Panc1 (cell line): ENCODE measurements around the gene IWS1. TPM values are rescaled to one million over a fixed set of nuclear protein-coding genes. Genes with fewer than 3 reads are reported as not detected.
"Not testable (repeated sequence)": the region's sequence is repeated elsewhere in the genome, so short reads cannot be mapped to it uniquely, and the experiment has no call there.

Experiments
- ATAC-seq: fragments of 200-7000 bp; cut with Tn5 transposase; 2 replicates; pipeline ENCODE4 v1.9.1; 2020; ENCODE audit warnings: mild to moderate bottlenecking, moderate library complexity
- BruUV-seq: library from RNA; stranded (reverse); fragments of 400-500 nt; replicated peaks from 2 replicates; lab custom pipeline; 2021; lab: Mats Ljungman, UMichigan
- CTCF ChIA-PET: fragments of 300-600 bp; sonication (Branson Sonifier 250); formaldehyde crosslinking; loops from one replicate; lab custom pipeline; 2022; ENCODE audit warnings: antibody characterized with exemption; lab: Charles Lee
- POLR2A ChIA-PET: fragments of 300-600 bp; sonication (Branson Sonifier 250); formaldehyde crosslinking; loops from one replicate; lab custom pipeline; 2022; ENCODE audit warnings: antibody characterized with exemption; lab: Charles Lee
- DNase-seq: peaks from one replicate; pipeline ENCODE4 v3.0.0-alpha.2; 2010; ENCODE audit warnings: low read depth, low spot score
- H3K27ac ChIP-seq: 2 replicates; pipeline ENCODE4 v1.5.1; 2011; ENCODE audit warnings: mild to moderate bottlenecking, low read length, inconsistent platforms
- H3K27me3 ChIP-seq: fragments of 200-500 bp; sonication (Bioruptor generic); 2 replicates; pipeline ENCODE4 v1.6.0; 2014; ENCODE audit warnings: low read length, inconsistent platforms; ENCODE audit not compliant: control insufficient read depth, insufficient read depth
- H3K36me3 ChIP-seq: fragments of 200-500 bp; sonication (Bioruptor generic); 2 replicates; pipeline ENCODE4 v1.5.1; 2014; ENCODE audit warnings: inconsistent platforms, mild to moderate bottlenecking, low read length, moderate library complexity; ENCODE audit not compliant: control insufficient read depth, insufficient read depth
- H3K4me1 ChIP-seq: 2 replicates; pipeline ENCODE4 v1.5.1; 2011; ENCODE audit warnings: inconsistent platforms, mild to moderate bottlenecking, low read length, moderate library complexity; ENCODE audit not compliant: control insufficient read depth, insufficient read depth
- H3K4me3 ChIP-seq, 2 experiments: 2 replicates each; pipeline ENCODE4 v1.5.1; 2011 to 2012; ENCODE audit warnings: low read depth in 2 of 2, low read length in 2 of 2, mild to moderate bottlenecking in 2 of 2, inconsistent platforms in 1 of 2, moderate library complexity in 1 of 2
- H3K9me3 ChIP-seq: fragments of 200-500 bp; sonication (Bioruptor generic); 2 replicates; pipeline ENCODE4 v1.5.1; 2014; ENCODE audit warnings: low read depth, mild to moderate bottlenecking, inconsistent platforms, low read length, moderate library complexity; ENCODE audit not compliant: control insufficient read depth, insufficient read depth
- POLR2AphosphoS5 ChIP-seq: IDR thresholded peaks from 2 replicates; pipeline ENCODE4 v1.6.1; 2012; ENCODE audit warnings: mild to moderate bottlenecking, low read depth, low read length, moderate library complexity
- SIN3A ChIP-seq: IDR thresholded peaks from 2 replicates; pipeline ENCODE4 v1.6.1; 2012; ENCODE audit warnings: low read depth, mild to moderate bottlenecking, low read length, moderate library complexity, borderline replicate concordance; ENCODE audit not compliant: insufficient read depth
- TCF7L2 ChIP-seq: IDR thresholded peaks from 2 replicates; pipeline ENCODE4 v1.6.1; 2011; ENCODE audit warnings: mild to moderate bottlenecking, low read depth, low read length, inconsistent platforms
- in situ Hi-C: cut with HindIII; loops from 2 replicates; pipeline ENCODE4 v1.10.0; 2016; ENCODE audit warnings: low sequenced_read_pairs, low pct_unique_long_range_greater_than_20kb
- intact Hi-C: fragments of 100-400 bp; cut with micrococcal nuclease; formaldehyde crosslinking; loops from one replicate; pipeline ENCODE4 v1.10.0; 2022; ENCODE audit not compliant: unreplicated experiment
- total RNA-seq: library from RNA; stranded (reverse); gene quantifications from one replicate; pipeline ENCODE4 v1.2.1, GENCODE V29; 2021; ENCODE audit not compliant: unreplicated experiment
- TF ChIP-seq, protein P1 (sequence below), 2 experiments: IDR thresholded peaks; 2 replicates each; pipeline ENCODE4 v1.6.1; 2011 to 2012; ENCODE audit warnings: low read depth in 2 of 2, control low read depth in 1 of 2, low read length in 1 of 2, mild to moderate bottlenecking in 1 of 2, moderate library complexity in 1 of 2; ENCODE audit not compliant: insufficient read depth in 1 of 2
- TF ChIP-seq, protein P2 (sequence below): fragments of 450-650 bp; IDR thresholded peaks from 2 replicates; pipeline ENCODE4 v1.5.1; 2017; ENCODE audit warnings: mild to moderate bottlenecking

The IWS1 gene
- total RNA-seq, 1 experiment from 2014 or later, result 48.6 TPM

DNA sequence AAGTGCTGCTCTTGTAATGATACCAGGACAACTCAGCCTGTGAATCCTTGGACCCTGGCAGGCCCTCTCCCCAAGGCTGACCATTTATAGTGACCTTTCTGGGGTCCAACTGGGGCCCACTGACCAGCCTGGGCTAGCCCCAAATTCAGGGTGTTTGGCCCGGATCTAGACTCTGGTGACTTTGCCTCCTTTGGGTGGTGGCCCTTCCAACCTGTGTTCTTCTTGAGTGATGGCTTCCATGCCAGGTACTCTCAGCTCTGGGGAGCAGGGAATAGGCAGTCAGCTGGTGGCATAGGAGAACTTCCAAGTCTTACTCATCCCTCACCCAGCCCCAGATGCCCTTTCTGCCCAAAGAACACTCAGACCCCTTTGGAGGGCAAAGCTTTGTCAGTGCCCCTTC is 19.5 kb upstream of the IWS1 start:
- Histone ChIP-seq H3K27ac (no peak overlapping the region), H3K4me3 (no peak overlapping the region), H3K36me3 (no peaks in the 10 kb centered on the region), H3K4me1 (no peaks in the 10 kb centered on the region), H3K27me3 (peaks cover 6% of the 10 kb centered on the region; the same call in 1 of the 2 replicates), H3K9me3 (no peaks in the 10 kb centered on the region)
- in situ Hi-C loops, result no loop called here
- CTCF ChIA-PET, result no interaction called here
- no TSS peak for BruUV-seq
- TF ChIP-seq POLR2AphosphoS5, result no peak
- TF ChIP-seq, protein P1, sequence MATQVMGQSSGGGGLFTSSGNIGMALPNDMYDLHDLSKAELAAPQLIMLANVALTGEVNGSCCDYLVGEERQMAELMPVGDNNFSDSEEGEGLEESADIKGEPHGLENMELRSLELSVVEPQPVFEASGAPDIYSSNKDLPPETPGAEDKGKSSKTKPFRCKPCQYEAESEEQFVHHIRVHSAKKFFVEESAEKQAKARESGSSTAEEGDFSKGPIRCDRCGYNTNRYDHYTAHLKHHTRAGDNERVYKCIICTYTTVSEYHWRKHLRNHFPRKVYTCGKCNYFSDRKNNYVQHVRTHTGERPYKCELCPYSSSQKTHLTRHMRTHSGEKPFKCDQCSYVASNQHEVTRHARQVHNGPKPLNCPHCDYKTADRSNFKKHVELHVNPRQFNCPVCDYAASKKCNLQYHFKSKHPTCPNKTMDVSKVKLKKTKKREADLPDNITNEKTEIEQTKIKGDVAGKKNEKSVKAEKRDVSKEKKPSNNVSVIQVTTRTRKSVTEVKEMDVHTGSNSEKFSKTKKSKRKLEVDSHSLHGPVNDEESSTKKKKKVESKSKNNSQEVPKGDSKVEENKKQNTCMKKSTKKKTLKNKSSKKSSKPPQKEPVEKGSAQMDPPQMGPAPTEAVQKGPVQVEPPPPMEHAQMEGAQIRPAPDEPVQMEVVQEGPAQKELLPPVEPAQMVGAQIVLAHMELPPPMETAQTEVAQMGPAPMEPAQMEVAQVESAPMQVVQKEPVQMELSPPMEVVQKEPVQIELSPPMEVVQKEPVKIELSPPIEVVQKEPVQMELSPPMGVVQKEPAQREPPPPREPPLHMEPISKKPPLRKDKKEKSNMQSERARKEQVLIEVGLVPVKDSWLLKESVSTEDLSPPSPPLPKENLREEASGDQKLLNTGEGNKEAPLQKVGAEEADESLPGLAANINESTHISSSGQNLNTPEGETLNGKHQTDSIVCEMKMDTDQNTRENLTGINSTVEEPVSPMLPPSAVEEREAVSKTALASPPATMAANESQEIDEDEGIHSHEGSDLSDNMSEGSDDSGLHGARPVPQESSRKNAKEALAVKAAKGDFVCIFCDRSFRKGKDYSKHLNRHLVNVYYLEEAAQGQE (IDR thresholded peaks at IDR 0.05; ENCODE audit: insufficient read depth in 1 of 2, low read depth in 2 of 2, low read length in 1 of 2), result no peak
- TF ChIP-seq, protein P2, sequence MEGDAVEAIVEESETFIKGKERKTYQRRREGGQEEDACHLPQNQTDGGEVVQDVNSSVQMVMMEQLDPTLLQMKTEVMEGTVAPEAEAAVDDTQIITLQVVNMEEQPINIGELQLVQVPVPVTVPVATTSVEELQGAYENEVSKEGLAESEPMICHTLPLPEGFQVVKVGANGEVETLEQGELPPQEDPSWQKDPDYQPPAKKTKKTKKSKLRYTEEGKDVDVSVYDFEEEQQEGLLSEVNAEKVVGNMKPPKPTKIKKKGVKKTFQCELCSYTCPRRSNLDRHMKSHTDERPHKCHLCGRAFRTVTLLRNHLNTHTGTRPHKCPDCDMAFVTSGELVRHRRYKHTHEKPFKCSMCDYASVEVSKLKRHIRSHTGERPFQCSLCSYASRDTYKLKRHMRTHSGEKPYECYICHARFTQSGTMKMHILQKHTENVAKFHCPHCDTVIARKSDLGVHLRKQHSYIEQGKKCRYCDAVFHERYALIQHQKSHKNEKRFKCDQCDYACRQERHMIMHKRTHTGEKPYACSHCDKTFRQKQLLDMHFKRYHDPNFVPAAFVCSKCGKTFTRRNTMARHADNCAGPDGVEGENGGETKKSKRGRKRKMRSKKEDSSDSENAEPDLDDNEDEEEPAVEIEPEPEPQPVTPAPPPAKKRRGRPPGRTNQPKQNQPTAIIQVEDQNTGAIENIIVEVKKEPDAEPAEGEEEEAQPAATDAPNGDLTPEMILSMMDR, result no peak
- no peak for TF ChIP-seq SIN3A
- TF ChIP-seq TCF7L2, result no peak
- DNase-seq (no peak), ATAC-seq (no peak)
- intact Hi-C loops, result no loop called here
- POLR2A ChIA-PET, result no interaction called here

DNA sequence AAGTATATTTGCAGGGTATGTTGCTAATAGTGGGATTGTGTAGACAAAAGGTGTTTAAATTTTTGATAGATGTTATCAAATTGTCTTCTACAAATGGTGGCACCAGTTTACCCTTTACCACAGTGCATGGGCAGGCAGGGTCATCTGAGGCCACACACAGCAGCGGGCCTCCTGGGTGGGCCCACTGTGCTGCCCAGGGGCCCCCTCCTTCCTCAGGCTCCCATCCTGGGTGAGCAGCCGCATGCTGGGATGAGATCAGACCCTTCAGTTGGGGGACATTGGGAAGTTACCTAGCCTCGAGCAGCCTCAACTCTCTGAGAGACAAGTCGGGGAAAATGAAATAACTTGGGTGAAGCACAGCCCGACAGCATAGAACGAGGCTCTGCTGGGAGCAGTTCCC is 18.9 kb upstream of the IWS1 start:
- no peaks in the 10 kb centered on the region for H3K9me3 ChIP-seq
- H3K27ac ChIP-seq, result no peak overlapping the region
- ChIA-PET CTCF (no interaction called here), POLR2A (no interaction called here)
- no peaks in the 10 kb centered on the region for H3K36me3 ChIP-seq
- ATAC-seq, result no peak
- in situ Hi-C loops (no loop called here), intact Hi-C loops (no loop called here)
- H3K27me3 ChIP-seq, result peaks cover 6% of the 10 kb centered on the region; the same call in 1 of the 2 replicates
- no peak for DNase-seq
- H3K4me3 ChIP-seq, result no peak overlapping the region
- H3K4me1 ChIP-seq, result no peaks in the 10 kb centered on the region
- TF ChIP-seq SIN3A, result no peak
- TF ChIP-seq POLR2AphosphoS5, result no peak
- TF ChIP-seq, protein P2, result no peak
- no peak for TF ChIP-seq TCF7L2
- no TSS peak for BruUV-seq

DNA sequence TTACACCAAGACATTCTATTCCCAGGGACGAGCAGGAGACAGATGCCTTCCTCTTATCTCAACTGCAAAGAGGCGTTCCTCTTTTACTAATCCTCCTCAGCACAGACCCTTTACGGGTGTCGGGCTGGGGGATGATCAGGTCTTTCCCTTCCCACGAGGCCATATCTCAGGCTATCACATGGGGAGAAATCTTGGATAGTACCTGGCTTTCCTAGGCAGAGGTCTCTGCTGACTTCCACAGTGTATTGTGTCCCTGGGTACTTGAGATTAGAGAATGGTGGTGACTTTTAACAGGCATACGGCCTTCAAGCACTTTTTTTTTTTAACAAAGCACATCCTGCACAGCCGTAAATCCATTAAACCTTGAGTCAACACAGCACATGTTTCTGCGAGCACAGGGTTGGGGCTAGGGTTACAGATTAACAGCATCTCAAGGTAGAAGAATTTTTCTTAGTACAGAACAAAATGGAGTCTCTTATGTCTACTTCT is 16.8 kb upstream of the IWS1 start:
- in situ Hi-C loops, BruUV-seq, H3K27ac ChIP-seq, intact Hi-C loops, H3K4me1 ChIP-seq, H3K27me3 ChIP-seq, POLR2A ChIA-PET, H3K9me3 ChIP-seq, H3K36me3 ChIP-seq, DNase-seq, ATAC-seq, H3K4me3 ChIP-seq, CTCF ChIA-PET: not testable (repeated sequence)
